ENCODE data around the gene GPRIN3.

GPRIN3 gene

GRCh38 chr4:89193843-89194242 lies 113.8 kb downstream of the GPRIN3 start:
- TF ChIP-seq, protein P1, sequence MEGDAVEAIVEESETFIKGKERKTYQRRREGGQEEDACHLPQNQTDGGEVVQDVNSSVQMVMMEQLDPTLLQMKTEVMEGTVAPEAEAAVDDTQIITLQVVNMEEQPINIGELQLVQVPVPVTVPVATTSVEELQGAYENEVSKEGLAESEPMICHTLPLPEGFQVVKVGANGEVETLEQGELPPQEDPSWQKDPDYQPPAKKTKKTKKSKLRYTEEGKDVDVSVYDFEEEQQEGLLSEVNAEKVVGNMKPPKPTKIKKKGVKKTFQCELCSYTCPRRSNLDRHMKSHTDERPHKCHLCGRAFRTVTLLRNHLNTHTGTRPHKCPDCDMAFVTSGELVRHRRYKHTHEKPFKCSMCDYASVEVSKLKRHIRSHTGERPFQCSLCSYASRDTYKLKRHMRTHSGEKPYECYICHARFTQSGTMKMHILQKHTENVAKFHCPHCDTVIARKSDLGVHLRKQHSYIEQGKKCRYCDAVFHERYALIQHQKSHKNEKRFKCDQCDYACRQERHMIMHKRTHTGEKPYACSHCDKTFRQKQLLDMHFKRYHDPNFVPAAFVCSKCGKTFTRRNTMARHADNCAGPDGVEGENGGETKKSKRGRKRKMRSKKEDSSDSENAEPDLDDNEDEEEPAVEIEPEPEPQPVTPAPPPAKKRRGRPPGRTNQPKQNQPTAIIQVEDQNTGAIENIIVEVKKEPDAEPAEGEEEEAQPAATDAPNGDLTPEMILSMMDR (IDR thresholded peaks at IDR 0.05; ENCODE audit: low read depth, low read length, missing control alignments): no peak
- Histone ChIP-seq H3K36me3 (replicated peaks) (no peaks in the 10 kb centered on the region), H3K4me3 (ENCODE audit: low read depth, low read length) (no peak overlapping the region), H3K27me3 (replicated peaks) (no peaks in the 10 kb centered on the region), H3K27ac (no peak overlapping the region)
- DNase-seq: no peak
- in situ Hi-C loops (cut with HindIII; ENCODE audit: low pct_ligation_motif_present, low sequenced_read_pairs): no loop called here

Data from brain microvascular endothelial cell (primary cell).